ENCODE results near the gene OR5D16.

DNA sequence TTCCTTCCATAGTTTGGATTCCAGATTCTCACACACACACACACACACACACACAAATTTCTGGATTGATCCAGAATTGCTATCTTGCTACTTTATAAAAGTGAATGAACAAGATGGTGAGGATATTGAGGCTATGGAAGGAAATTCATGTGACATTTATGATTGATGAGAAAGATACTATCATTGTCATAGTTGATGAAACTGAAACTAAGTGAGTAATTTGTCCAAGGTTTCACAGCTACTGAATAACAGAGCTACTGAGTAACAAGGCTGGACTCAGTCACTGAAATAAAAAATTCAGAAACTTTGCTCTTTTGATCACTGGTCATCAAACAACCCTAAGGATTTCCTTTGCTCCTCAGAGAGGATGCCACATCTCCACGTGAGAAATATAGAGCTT, 16.2 kb downstream of the OR5D16 start:
- TF ChIP-seq, protein P1, sequence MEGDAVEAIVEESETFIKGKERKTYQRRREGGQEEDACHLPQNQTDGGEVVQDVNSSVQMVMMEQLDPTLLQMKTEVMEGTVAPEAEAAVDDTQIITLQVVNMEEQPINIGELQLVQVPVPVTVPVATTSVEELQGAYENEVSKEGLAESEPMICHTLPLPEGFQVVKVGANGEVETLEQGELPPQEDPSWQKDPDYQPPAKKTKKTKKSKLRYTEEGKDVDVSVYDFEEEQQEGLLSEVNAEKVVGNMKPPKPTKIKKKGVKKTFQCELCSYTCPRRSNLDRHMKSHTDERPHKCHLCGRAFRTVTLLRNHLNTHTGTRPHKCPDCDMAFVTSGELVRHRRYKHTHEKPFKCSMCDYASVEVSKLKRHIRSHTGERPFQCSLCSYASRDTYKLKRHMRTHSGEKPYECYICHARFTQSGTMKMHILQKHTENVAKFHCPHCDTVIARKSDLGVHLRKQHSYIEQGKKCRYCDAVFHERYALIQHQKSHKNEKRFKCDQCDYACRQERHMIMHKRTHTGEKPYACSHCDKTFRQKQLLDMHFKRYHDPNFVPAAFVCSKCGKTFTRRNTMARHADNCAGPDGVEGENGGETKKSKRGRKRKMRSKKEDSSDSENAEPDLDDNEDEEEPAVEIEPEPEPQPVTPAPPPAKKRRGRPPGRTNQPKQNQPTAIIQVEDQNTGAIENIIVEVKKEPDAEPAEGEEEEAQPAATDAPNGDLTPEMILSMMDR (IDR thresholded peaks at IDR 0.05; ENCODE audit: low read depth, low read length, poor library complexity, severe bottlenecking), result no peak
- TF ChIP-seq EZH2phosphoT487 (IDR thresholded peaks at IDR 0.05; ENCODE audit: borderline replicate concordance, low read length), result no peak
